GM18867 (cell line): ENCODE measurements around the gene PALB2.
"Not testable (repeated sequence)": the region's sequence is repeated elsewhere in the genome, so short reads cannot be mapped to it uniquely, and the experiment has no call there.

Source experiments
- ATAC-seq: cut with Tn5 transposase; IDR thresholded peaks from one replicate; pipeline ENCODE4 v1.9.1; 2021; ENCODE audit warnings: mild to moderate bottlenecking, moderate library complexity; ENCODE audit not compliant: unreplicated experiment

The PALB2 gene

DNA sequence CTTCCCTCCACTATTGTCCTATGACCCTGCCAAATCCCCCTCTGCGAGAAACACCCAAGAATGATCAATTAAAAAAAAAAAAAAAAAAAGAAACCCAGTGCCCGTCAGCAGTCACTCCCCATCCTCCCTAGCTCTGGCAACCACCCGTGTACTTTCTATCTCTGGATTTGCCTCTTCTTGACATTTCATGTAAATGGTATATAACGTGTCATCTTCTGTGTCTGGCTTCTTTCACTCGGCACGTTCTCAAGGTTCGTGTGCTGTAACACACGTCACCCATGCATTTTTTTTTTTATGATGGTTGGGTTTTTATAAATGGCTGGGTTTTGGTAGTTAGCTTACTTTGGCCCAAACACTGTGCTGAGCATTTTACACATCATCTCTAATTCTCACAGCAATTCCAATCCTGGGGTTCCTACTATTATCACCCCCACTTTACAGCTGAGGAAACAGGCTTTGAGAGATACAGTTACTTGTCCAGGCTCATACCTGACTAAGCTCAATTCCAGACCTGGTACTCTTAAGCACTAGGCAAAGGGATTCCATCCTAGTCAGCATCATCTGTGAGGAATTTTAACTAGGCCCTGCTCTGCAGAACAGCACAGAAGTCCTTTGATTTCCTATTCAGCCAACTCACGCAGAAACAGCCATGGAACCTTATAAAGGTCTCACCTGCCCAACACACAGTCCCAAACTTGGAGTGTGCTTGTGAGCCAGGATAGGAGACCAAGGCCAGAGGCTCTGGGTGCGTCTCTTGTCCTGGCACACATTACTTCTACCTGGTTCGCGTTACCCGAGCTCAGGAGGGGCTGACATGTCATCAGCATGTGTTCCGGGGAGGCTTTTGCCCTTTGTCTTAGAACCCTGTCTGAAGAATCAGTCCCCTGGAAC is 56.7 kb downstream of the PALB2 start:
- no peak for ATAC-seq

DNA sequence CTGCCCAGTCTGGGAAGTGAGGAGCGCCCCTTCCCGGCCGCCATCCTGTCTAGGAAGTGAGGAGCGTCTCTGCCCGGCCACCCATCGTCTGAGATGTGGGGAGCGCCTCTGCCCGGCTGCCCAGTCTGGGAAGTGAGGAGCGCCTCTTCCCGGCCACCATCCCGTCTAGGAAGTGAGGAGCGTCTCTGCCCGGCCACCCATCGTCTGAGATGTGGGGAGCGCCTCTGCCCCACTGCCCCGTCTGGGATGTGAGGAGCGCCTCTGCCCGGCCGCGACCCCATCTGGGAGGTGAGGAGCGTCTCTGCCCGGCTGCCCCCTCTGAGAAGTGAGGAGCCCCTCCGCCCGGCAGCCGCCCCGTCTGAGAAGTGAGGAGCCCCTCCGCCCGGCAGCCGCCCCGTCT is 57.8 kb downstream of the PALB2 start:
- ATAC-seq, result not testable (repeated sequence)

DNA sequence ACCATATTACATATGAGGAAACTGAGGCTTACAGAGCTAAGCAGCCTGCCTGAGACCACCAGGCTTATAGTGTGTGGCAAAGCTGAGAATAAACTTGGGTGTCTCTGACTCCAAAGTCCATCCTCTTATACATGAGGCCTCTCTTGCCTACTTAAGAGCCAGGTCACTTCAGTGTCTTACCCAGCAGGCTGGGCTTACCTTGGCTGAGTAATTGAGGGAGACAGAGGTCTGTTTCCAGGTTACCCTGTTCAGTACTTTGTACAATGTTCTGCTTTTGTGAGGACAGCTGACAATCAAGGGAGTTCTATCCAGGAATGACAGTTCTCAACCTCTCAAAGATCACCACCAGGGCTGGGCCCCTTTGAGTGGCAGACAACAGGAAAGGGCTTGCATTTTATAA is 59.3 kb downstream of the PALB2 start:
- no peak for ATAC-seq

DNA sequence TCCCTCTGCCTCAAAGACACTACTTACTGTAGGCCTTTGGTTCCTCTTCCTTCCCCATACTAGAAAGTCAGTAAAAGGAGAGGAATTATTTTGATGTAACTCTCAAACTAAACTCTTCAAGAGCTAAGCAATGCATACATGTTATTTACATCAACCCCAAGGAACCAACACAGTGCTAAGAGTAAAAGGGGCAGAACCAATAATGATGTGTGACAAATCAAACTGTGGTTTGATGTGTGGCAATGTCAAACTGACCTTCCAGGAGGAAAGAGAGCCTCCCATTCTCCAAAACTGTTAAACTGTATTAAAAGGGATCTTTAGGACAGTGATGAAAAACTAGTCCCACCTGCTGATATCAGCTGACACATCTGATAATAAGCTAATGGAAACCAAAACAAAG is 60.7 kb downstream of the PALB2 start:
- ATAC-seq, result no peak

DNA sequence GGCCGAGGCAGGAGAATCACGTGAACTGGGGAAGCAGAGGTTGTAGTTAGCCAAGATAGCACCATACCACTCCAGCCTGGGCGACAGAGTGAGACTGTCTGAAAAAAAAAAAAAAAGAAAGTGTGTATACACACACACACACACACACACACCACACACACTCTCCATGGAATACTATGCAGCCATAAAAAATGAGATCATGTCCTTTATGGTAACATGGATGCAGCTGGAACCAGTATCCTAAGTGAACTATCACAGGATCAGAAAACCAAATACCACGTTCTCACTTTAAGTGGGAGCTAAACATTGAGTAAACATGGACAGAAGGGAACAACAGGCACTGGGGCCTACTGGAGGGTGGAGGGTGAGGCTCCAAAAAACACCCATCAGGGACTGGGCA is 61.7 kb downstream of the PALB2 start:
- ATAC-seq, result no peak

DNA sequence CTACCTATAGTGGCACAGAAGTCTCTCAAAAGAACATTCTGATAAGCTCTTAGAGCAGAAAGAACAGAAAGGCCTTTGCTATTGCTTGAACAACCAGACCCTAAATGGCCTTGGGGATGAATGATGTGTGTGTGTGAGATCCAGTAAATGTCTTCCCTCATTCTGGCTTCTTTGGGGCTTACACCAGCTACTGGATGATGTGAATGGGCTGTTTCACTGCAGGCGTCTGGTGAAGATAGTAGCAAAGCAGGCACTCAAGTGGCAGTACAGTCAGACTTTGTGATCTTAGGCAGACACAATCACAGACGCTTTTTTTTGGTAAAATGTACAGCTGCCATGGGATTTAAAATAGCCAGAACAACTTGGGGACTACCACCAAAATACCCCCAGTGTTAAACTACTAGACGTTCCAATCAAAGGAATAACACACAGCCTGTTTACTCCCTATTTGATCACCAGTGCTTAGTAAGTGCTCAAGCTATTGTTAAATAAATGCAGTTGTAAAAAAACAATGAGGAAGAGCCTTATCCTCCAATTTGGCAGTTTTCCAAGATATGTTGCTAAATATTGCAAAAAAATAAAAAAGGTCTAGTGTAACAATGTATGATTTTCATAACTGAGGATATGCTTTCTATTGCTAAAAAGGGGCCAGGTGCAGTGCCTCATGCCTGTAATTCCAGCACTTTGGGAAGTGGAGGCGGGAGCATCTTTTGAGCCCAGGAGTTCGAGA is 62.8 kb downstream of the PALB2 start:
- ATAC-seq, result no peak

DNA sequence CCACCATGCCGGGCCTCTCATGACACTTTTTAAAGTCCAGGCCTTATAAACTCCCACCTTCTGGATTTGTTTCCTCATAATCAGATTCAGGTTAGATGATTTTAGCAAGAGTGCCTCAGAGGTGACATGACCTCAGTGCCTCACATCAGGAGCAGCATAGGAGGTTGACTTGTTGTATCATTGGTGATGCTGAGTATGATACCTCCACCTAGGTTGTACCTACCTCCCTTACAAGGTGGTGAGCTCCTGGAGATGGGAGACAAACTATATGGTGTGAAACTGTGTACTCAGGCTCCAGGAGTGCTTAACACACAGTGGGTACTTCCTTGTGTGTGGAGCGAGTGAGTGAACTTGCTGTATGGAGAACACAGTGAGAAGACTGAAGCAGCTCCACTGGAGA is 63.6 kb downstream of the PALB2 start:
- no peak for ATAC-seq

DNA sequence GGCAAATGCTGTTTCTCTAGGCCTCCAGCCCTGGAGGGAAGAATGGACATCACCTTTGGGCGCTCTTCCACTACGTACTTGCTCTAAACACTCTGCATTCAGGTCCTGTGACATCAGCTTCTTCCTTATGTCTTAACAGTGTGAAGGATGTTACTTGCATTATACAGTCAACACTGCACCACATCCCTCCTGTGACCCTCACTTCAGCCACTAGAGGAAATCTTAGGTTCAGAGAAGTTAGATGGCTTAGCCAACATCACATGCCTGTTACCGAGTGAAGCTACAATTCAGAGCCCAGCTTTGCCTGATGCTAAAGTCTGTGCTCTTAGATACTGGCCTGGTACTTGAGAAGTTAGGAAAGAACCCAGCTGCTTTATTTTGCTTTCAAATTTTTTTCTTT is 65.3 kb downstream of the PALB2 start:
- no peak for ATAC-seq

DNA sequence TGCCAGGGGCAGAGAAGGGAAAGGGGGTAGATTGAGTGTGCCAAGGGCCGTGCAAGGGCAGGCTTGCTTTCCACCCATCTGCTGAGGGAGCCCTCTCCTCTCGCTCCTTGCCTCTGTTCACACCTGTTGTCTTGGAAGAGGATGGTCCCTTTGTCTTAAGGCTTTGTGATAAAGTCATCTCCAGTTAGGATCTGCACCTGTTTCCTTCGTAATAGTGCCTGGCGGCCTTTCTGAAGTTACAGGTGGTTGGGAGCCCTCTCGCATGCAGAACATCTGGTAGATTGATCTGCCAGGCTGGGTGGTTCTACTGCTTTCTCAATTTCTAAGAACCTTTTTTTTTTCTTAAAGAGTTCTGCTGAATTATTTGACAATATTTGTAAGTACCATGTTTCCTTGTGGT is 67.3 kb downstream of the PALB2 start:
- no peak for ATAC-seq

DNA sequence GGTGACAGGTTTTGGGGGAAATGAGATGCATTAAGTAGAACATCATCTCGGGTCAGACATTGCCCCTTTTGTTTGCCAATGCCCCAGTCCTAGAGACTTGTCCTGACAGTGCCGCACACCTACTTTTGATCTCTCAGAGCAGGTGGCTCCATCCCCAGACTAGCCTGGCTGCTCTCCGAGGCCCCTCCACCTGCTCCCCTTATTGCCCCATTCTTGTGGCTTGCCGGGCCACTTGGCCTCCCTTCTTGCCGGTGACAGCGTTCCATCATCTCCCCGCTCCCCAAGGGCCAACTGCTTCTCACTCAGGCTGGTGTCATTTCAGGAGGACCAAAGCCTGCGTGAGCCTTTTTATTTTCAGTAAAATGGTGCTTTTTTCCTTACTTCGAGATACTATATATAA is 68.7 kb downstream of the PALB2 start:
- ATAC-seq, result no peak

DNA sequence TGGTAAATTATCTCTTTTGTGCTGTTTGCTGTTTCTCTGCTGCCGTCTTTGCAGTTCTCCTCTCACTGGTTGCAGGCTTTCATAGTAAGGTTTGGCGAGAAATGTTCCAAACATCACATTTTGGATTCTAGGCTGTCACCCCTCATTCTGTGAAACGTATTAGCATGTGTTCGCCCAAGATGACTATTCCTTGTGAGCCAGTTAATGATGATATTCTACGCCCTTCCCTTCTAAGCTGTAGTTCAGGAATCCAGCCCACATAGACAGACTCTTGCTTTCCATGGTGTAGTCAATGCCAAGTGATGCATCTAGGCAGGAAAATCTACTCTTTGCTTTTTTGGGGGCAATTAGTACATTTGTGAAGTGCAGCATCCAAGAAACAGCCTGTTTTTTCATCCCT is 69.2 kb downstream of the PALB2 start:
- ATAC-seq, result no peak

DNA sequence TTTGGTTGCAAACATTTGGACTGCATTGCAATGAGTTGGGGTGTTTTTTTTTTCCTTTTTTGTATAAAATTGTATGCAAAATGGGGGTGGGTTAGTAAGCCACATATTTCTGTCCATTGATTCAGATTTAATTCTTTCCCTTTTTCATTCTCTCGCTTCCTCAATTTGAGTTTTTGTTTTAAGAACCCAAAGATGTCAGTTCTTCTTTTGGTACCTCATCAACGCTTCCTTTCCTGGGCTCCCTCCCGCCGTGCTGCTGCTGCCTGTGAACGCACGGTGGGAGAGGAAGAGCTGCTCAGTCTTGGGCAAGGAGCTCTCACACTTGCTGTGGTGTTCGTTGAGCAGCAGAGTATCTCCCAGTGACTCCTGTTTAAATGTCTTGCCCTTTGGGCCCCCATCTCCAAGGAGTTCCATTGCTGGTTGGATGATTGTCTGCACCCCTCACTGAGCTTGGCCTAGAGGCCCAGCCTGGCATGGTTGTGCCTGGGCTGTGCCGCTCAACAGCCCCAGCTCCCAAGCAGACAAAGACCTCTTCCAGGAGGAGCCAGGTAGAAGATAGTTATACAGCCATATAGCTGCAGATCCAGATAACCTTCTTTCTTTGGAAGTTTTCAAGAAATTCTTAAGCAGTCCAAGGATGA is 70.0 kb downstream of the PALB2 start:
- ATAC-seq, result no peak

DNA sequence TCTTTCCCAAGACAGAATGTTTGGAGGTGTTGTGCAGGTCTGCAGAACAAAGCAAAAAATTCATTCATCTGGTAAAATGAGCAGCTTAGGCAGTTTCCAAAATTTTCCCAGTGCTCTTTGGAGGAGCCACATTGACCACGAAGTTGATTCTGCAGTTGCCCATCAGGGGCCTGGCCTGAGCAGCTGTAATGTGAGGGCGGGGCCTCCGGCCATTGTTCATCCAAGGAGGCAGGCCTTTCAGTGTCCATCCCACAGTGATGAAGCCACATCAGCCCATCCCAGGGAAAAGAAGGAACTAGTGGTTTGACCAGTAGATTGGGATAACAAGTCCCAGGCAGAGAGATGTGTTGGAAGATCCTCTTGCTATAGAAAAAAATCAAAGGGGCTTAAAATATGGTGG is 73.5 kb downstream of the PALB2 start:
- ATAC-seq, result no peak

DNA sequence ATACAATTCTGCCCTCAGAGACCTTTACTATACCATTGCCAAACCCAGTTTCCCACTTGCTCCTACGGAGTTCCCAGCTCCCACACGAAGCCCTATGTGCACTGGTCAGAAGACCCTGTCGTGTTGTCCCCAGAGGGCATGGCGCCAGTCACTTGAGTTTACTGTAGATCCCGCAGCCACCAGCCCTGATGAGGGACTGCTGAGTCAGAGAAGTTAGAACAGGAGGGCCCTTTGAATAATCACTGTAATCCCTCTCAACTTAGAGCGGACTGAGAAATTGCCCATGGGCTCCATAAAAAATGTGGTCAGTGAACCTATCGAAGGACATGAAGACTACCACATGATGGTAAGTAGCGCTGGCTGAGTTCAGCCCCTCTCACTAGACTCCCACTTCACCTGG is 74.4 kb downstream of the PALB2 start:
- ATAC-seq, result no peak

DNA sequence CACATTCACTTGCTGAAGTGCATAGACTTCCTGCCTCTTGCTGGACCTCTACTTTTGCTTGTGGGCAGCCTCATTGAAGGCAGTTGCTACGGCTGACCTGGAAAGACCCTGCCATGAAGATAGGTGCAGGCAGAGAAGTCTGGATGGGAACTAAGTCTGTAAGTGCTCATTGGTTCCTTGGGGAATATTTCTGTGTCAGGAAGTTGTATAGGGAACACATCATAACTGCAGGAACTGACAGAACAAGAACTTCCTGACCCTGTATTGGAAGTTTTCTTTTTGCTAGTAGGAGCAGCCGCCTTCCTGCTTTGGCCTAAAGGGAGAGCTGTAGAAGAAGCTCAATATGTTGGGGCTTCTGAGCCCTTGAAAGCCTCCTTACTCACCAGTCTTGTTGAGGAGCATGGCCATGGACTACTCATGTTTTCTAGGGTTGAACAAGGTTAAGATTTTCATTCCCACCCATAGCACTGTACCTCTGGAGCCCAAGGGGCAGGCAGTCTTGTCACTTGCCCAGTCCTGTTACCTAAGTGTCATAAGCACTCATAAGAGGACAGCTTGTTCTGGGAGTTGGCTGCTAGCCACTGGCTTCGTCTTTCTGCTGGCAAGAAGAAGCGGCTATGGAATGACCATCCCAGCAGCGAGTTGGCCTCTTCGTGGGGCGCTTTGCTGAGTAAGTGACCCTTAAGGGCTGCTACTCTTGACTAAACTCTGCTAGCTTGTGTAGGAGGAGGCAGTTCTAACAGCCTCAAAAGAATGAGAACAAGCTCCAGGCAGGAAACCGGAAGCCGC is 76.3 kb downstream of the PALB2 start:
- ATAC-seq, result no peak

DNA sequence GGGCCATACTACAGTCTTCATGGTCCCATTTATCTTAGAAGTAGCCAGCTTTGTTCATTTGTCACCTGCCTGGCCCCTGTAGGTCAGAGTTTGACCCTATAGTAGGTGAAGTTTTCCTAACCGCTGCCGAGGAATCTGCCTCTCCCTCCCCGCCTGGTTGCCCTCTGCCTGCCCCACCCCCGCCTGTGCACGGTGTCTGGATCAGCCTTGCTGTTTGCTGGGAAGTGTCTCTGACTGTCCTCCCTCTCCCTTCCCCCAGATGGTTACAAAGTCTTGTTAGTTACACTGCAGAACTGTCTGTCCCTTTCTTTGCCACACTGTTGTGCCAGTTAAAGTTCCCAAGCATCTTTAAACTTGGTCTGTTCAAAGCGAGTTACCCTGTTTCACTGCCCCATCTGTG is 77.9 kb downstream of the PALB2 start:
- no peak for ATAC-seq

DNA sequence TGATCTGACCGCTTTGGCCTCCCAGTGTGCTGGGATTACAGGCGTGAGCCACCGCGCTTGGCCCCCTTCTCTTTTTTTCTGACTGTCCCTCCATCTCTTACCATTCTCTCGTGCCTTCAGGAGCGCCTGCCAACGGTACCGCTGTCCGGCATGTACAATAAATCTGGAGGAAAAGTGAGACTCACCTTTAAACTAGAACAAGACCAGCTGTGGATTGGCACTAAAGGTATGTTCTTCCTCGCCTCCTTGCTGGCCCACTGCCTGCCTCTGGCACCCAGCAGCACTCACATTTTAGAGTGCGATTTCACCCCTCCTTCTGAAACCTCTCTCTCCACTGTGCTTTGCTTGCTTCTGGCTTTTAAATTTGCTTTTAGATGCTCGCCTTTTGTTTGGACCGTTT is 78.6 kb downstream of the PALB2 start:
- ATAC-seq, result no peak

DNA sequence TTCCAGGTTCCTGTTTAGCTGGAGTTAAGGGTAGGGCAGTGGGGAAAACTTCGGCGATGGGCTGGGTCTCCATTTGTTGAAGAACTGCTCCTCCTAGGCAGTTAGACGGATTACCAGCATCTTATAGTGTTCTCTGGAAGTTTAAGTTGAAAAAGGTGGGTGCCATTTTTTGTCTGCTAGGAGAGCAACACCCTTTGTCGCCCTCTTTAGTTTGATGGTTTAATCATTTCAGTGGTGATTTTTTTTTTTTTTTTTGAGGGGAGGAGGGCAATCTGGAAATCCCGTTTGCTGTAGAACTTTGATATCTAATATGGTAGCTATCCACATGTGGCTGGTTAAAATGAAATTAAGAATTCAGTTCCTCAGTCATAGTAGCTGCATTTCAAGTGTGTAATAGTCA is 79.5 kb downstream of the PALB2 start:
- no peak for ATAC-seq

DNA sequence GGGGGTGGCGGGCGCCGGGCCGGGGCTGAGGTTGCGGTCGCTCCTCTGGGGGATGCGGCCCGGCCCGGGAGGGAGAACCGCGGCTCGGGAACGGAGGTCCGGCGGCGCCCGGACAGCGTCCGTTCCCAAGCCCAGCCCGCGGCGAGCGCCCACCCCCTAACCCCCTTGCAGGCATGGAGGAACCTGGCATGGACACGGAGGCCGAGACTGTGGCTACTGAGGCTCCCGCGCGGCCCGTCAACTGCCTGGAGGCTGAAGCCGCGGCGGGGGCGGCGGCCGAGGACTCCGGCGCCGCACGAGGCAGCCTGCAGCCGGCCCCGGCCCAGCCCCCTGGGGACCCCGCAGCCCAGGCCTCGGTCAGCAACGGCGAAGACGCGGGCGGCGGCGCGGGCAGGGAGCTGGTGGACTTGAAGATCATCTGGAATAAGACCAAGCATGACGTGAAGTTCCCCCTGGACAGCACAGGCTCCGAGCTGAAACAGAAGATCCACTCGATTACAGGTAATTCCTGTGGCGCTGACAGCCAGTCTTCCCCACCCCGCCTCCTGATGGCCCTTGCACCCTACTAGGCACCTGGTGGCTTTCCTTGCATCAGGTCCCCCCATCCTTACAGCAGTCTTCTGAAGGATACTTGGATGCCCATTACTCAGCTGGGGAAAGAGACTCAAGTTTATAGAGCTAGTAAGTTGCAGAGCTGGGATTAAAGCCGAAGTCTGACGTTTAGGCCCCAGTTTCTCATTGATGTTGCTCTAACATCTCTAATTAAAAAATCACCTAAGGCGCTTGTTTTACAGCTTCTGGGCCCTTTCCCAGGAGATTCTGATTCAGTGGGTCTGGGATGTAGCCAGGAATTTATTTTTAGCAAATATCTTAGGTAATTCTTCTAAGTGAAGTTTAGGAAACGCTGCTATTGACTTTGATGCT is 83.1 kb downstream of the PALB2 start:
- no peak for ATAC-seq
